HEK293 (cell line): ENCODE measurements around the gene SOX9.

Experiments
- CTCF ChIA-PET: fragments of 350-600 bp; formaldehyde crosslinking; extraction: SDS; loops from one replicate; lab custom pipeline; 2021; ENCODE audit warnings: antibody characterized with exemption; lab: Yijun Ruan, JAX
- POLR2A ChIA-PET: fragments of 300-600 bp; formaldehyde crosslinking; extraction: SDS; loops from one replicate; lab custom pipeline; 2020; ENCODE audit warnings: antibody characterized with exemption, inconsistent platforms; lab: Yijun Ruan, JAX
- H3K27ac ChIP-seq: fragments of 200-500 bp; sonication (Bioruptor generic); 2 replicates; pipeline ENCODE4 v1.5.1; 2014; ENCODE audit warnings: low read depth, low read length, control low read depth, inconsistent platforms; ENCODE audit errors: extremely low read depth
- H3K36me3 ChIP-seq, 2 experiments: fragments of 200-500 bp in 1 of 2; sonication (Bioruptor generic) in 1 of 2; 1 replicate in 1 of 2; 2 replicates in 1 of 2; pipeline ENCODE4 v1.5.1; 2014 to 2017; ENCODE audit warnings: inconsistent platforms in 2 of 2, low read length in 2 of 2; ENCODE audit not compliant: control insufficient read depth in 2 of 2, insufficient read depth in 1 of 2
- H3K4me1 ChIP-seq: fragments of 200-500 bp; sonication (Bioruptor generic); 2 replicates; pipeline ENCODE4 v1.5.1; 2014; ENCODE audit warnings: mild to moderate bottlenecking, low read length, inconsistent platforms; ENCODE audit not compliant: control insufficient read depth, insufficient read depth
- H3K4me3 ChIP-seq: 2 replicates; pipeline ENCODE4 v1.5.1; 2011; ENCODE audit warnings: low read depth, mild to moderate bottlenecking, control low read depth, low read length, moderate library complexity
- H3K9me3 ChIP-seq: fragments of 200-500 bp; sonication (Bioruptor generic); 2 replicates; pipeline ENCODE4 v1.5.1; 2014; ENCODE audit warnings: low read depth, low read length, inconsistent platforms; ENCODE audit not compliant: control insufficient read depth, insufficient read depth
- ZFP37 ChIP-seq: fragments of 450-650 bp; formaldehyde crosslinking; IDR thresholded peaks from 2 replicates; pipeline ENCODE4 v1.5.1; 2016; ENCODE audit warnings: missing biosample characterization, missing genetic modification characterization
- ZFP41 ChIP-seq: fragments of 450-650 bp; formaldehyde crosslinking; IDR thresholded peaks from 2 replicates; pipeline ENCODE4 v1.5.1; 2016; ENCODE audit warnings: missing biosample characterization, missing genetic modification characterization, borderline replicate concordance
- ZNF114 ChIP-seq: fragments of 450-650 bp; formaldehyde crosslinking; IDR thresholded peaks from 2 replicates; pipeline ENCODE4 v1.5.0; 2017; ENCODE audit warnings: missing biosample characterization, missing genetic modification characterization
- ZNF19 ChIP-seq: fragments of 450-650 bp; formaldehyde crosslinking; IDR thresholded peaks from 2 replicates; pipeline ENCODE4; 2016; ENCODE audit warnings: missing biosample characterization, missing genetic modification characterization, low read depth
- ZNF416 ChIP-seq: fragments of 450-650 bp; formaldehyde crosslinking; IDR thresholded peaks from 2 replicates; pipeline ENCODE4 v1.5.1; 2016; ENCODE audit warnings: missing biosample characterization, missing genetic modification characterization
- ZNF501 ChIP-seq: fragments of 450-650 bp; formaldehyde crosslinking; IDR thresholded peaks from 2 replicates; pipeline ENCODE4 v1.5.1; 2016; ENCODE audit warnings: missing biosample characterization, missing genetic modification characterization
- ZNF558 ChIP-seq: fragments of 450-650 bp; formaldehyde crosslinking; IDR thresholded peaks from 2 replicates; pipeline ENCODE4 v1.5.1; 2016; ENCODE audit warnings: missing biosample characterization, missing genetic modification characterization
- ZNF623 ChIP-seq: fragments of 450-650 bp; formaldehyde crosslinking; IDR thresholded peaks from 2 replicates; pipeline ENCODE4 v1.5.1; 2016; ENCODE audit warnings: missing biosample characterization, missing genetic modification characterization
- ZNF777 ChIP-seq: fragments of 450-650 bp; formaldehyde crosslinking; IDR thresholded peaks from 2 replicates; pipeline ENCODE4 v1.5.1; 2017; ENCODE audit warnings: missing biosample characterization, missing genetic modification characterization, borderline replicate concordance
- TF ChIP-seq, protein P1 (sequence below): fragments of 450-650 bp; formaldehyde crosslinking; IDR thresholded peaks from 2 replicates; pipeline ENCODE4 v1.5.1; 2016; ENCODE audit warnings: missing biosample characterization, missing genetic modification characterization, borderline replicate concordance
- TF ChIP-seq, protein P2 (sequence below): fragments of 450-650 bp; formaldehyde crosslinking; IDR thresholded peaks from 2 replicates; pipeline ENCODE4 v1.5.1; 2016; ENCODE audit warnings: missing biosample characterization, missing genetic modification characterization
- TF ChIP-seq, protein P3 (sequence below): fragments of 450-650 bp; formaldehyde crosslinking; IDR thresholded peaks from 2 replicates; pipeline ENCODE4 v1.5.1; 2016; ENCODE audit warnings: missing biosample characterization, missing genetic modification characterization
- TF ChIP-seq, protein P4 (sequence below): fragments of 450-650 bp; formaldehyde crosslinking; IDR thresholded peaks from 2 replicates; pipeline ENCODE4 v1.5.1; 2017; ENCODE audit warnings: missing biosample characterization, missing genetic modification characterization
- TF ChIP-seq, protein P5 (sequence below): fragments of 450-650 bp; formaldehyde crosslinking; IDR thresholded peaks from 2 replicates; pipeline ENCODE4 v1.5.1; 2016; ENCODE audit warnings: missing biosample characterization, missing genetic modification characterization
- TF ChIP-seq, protein P6 (sequence below): fragments of 450-650 bp; formaldehyde crosslinking; IDR thresholded peaks from 2 replicates; pipeline ENCODE4 v1.5.1; 2017; ENCODE audit warnings: missing biosample characterization, missing genetic modification characterization
- TF ChIP-seq, protein P7 (sequence below): fragments of 450-650 bp; formaldehyde crosslinking; IDR thresholded peaks from 2 replicates; pipeline ENCODE4 v1.5.1; 2016; ENCODE audit warnings: missing biosample characterization, missing genetic modification characterization

The SOX9 gene

DNA sequence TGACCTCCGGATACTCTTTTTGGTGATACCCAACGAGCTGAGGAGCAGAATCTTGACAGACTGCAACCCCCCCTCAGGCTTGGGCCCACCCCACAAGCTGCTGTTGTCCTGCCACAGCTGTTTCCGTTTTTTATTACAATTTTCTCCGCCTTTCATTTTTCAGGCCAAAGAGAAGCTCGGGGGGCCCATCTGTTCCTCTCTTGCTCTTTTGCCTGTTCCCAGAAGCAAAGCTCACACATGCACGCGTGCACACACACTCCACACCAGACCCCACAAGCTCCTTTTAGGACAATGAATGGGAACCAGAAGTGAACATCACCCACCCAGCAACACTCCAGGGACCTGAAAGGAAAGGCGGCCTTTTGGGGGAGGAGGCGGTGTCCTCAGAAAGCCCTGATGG, 16.3 kb downstream of the SOX9 start:
- CTCF ChIA-PET: interaction anchor here (0.6 kb wide), 2 partner anchors 10 to 423 kb away, joined by 3 read pairs; no protein-coding TSS in a partner anchor
- Histone ChIP-seq H3K9me3 (no peaks in the 10 kb centered on the region), H3K4me3 (no peak overlapping the region), H3K27ac (no peak overlapping the region), H3K36me3 (no peaks in the 10 kb centered on the region)
- TF ChIP-seq, protein P1, sequence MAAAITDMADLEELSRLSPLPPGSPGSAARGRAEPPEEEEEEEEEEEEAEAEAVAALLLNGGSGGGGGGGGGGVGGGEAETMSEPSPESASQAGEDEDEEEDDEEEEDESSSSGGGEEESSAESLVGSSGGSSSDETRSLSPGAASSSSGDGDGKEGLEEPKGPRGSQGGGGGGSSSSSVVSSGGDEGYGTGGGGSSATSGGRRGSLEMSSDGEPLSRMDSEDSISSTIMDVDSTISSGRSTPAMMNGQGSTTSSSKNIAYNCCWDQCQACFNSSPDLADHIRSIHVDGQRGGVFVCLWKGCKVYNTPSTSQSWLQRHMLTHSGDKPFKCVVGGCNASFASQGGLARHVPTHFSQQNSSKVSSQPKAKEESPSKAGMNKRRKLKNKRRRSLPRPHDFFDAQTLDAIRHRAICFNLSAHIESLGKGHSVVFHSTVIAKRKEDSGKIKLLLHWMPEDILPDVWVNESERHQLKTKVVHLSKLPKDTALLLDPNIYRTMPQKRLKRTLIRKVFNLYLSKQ (tag by site-specific recombination): no peak
- TF ChIP-seq, protein P2, sequence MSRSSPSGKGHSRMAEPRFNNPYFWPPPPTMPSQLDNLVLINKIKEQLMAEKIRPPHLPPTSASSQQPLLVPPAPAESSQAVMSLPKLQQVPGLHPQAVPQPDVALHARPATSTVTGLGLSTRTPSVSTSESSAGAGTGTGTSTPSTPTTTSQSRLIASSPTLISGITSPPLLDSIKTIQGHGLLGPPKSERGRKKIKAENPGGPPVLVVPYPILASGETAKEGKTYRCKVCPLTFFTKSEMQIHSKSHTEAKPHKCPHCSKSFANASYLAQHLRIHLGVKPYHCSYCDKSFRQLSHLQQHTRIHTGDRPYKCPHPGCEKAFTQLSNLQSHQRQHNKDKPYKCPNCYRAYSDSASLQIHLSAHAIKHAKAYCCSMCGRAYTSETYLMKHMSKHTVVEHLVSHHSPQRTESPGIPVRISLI (tag by site-specific recombination): no peak
- TF ChIP-seq, protein P3, sequence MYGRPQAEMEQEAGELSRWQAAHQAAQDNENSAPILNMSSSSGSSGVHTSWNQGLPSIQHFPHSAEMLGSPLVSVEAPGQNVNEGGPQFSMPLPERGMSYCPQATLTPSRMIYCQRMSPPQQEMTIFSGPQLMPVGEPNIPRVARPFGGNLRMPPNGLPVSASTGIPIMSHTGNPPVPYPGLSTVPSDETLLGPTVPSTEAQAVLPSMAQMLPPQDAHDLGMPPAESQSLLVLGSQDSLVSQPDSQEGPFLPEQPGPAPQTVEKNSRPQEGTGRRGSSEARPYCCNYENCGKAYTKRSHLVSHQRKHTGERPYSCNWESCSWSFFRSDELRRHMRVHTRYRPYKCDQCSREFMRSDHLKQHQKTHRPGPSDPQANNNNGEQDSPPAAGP (tag by site-specific recombination): no peak
- no peak for TF ChIP-seq ZNF623 (tag by site-specific recombination)
- no peak for TF ChIP-seq ZNF416 (tag by site-specific recombination)
- TF ChIP-seq ZFP37 (tag by site-specific recombination): no peak
- TF ChIP-seq, protein P4, sequence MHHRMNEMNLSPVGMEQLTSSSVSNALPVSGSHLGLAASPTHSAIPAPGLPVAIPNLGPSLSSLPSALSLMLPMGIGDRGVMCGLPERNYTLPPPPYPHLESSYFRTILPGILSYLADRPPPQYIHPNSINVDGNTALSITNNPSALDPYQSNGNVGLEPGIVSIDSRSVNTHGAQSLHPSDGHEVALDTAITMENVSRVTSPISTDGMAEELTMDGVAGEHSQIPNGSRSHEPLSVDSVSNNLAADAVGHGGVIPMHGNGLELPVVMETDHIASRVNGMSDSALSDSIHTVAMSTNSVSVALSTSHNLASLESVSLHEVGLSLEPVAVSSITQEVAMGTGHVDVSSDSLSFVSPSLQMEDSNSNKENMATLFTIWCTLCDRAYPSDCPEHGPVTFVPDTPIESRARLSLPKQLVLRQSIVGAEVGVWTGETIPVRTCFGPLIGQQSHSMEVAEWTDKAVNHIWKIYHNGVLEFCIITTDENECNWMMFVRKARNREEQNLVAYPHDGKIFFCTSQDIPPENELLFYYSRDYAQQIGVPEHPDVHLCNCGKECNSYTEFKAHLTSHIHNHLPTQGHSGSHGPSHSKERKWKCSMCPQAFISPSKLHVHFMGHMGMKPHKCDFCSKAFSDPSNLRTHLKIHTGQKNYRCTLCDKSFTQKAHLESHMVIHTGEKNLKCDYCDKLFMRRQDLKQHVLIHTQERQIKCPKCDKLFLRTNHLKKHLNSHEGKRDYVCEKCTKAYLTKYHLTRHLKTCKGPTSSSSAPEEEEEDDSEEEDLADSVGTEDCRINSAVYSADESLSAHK (tag by site-specific recombination): no peak
- TF ChIP-seq ZNF558 (tag by site-specific recombination): no peak
- TF ChIP-seq ZNF114: no peak
- no peak for TF ChIP-seq ZFP41
- no peak for TF ChIP-seq ZNF19 (tag by site-specific recombination)
- TF ChIP-seq, protein P5, sequence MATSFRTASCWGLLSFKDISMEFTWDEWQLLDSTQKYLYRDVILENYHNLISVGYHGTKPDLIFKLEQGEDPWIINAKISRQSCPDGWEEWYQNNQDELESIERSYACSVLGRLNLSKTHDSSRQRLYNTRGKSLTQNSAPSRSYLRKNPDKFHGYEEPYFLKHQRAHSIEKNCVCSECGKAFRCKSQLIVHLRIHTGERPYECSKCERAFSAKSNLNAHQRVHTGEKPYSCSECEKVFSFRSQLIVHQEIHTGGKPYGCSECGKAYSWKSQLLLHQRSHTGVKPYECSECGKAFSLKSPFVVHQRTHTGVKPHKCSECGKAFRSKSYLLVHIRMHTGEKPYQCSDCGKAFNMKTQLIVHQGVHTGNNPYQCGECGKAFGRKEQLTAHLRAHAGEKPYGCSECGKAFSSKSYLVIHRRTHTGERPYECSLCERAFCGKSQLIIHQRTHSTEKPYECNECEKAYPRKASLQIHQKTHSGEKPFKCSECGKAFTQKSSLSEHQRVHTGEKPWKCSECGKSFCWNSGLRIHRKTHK (tag by site-specific recombination): no peak
- TF ChIP-seq, protein P6, sequence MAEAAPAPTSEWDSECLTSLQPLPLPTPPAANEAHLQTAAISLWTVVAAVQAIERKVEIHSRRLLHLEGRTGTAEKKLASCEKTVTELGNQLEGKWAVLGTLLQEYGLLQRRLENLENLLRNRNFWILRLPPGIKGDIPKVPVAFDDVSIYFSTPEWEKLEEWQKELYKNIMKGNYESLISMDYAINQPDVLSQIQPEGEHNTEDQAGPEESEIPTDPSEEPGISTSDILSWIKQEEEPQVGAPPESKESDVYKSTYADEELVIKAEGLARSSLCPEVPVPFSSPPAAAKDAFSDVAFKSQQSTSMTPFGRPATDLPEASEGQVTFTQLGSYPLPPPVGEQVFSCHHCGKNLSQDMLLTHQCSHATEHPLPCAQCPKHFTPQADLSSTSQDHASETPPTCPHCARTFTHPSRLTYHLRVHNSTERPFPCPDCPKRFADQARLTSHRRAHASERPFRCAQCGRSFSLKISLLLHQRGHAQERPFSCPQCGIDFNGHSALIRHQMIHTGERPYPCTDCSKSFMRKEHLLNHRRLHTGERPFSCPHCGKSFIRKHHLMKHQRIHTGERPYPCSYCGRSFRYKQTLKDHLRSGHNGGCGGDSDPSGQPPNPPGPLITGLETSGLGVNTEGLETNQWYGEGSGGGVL: no peak
- TF ChIP-seq, protein P7, sequence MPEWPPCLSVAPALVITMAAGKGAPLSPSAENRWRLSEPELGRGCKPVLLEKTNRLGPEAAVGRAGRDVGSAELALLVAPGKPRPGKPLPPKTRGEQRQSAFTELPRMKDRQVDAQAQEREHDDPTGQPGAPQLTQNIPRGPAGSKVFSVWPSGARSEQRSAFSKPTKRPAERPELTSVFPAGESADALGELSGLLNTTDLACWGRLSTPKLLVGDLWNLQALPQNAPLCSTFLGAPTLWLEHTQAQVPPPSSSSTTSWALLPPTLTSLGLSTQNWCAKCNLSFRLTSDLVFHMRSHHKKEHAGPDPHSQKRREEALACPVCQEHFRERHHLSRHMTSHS (tag by site-specific recombination): no peak
- no peak for TF ChIP-seq ZNF777 (tag by site-specific recombination)
- TF ChIP-seq ZNF501 (tag by site-specific recombination): no peak
- TF ChIP-seq, all 188 proteins: peak for 0
- POLR2A ChIA-PET: interaction anchor here (1.7 to 2.4 kb wide), 2 partner anchors 15 to 16 kb away, joined by 5 to 8 read pairs; partner anchors contain the start of gene SOX9
- no peaks in the 10 kb centered on the region; the same call in 1 of the 2 replicates for H3K4me1 ChIP-seq
